Fibroblast of lung (primary cell): ENCODE results near the gene LHX4. TPM values are rescaled to one million over a fixed set of nuclear protein-coding genes. Genes with fewer than 3 reads are reported as not detected.

Experiments
- DNase-seq, 2 donors: peaks; one replicate each; pipeline versions ENCODE4 v3.0.0 to v3.0.0-alpha.2; 2010; ENCODE audit warnings: low read depth in 2 of 2
- H2AFZ ChIP-seq: 2 replicates; pipeline ENCODE4 v1.5.1; 2012; ENCODE audit warnings: low read length, control low read depth, inconsistent platforms
- H3K27ac ChIP-seq: 2 replicates; pipeline ENCODE4 v1.5.1; 2011; ENCODE audit warnings: low read length, control low read depth; ENCODE audit not compliant: insufficient read depth
- H3K27me3 ChIP-seq: 2 replicates; pipeline ENCODE4 v1.5.1; 2011; ENCODE audit warnings: mild to moderate bottlenecking, low read length; ENCODE audit not compliant: control insufficient read depth, insufficient read depth
- H3K36me3 ChIP-seq: 2 replicates; pipeline ENCODE4 v1.5.1; 2011; ENCODE audit warnings: low read length; ENCODE audit not compliant: control insufficient read depth, insufficient read depth
- H3K4me1 ChIP-seq: 2 replicates; pipeline ENCODE4 v1.5.1; 2011; ENCODE audit warnings: low read length; ENCODE audit not compliant: control insufficient read depth, insufficient read depth; ENCODE audit errors: extremely low read depth
- H3K4me2 ChIP-seq: 2 replicates; pipeline ENCODE4 v1.5.1; 2011; ENCODE audit warnings: low read length, control low read depth; ENCODE audit not compliant: insufficient read depth; ENCODE audit errors: extremely low read depth
- H3K4me3 ChIP-seq, 4 experiments: fragments of 200-600 bp in 1 of 4; sonication (generic) in 1 of 4; replicated peaks in 1 of 4; 2 replicates each; pipeline ENCODE4 v1.5.1; 2011 to 2016; ENCODE audit warnings: low read length in 4 of 4, low read depth in 3 of 4, mild to moderate bottlenecking in 3 of 4, control low read depth in 2 of 4, inconsistent platforms in 1 of 4, mixed read lengths in 1 of 4; ENCODE audit not compliant: insufficient read depth in 1 of 4; ENCODE audit errors: control extremely low read depth in 1 of 4
- H3K79me2 ChIP-seq: 2 replicates; pipeline ENCODE4 v1.5.1; 2012; ENCODE audit warnings: mild to moderate bottlenecking, low read length, inconsistent platforms; ENCODE audit not compliant: control insufficient read depth, insufficient read depth
- H3K9ac ChIP-seq: 2 replicates; pipeline ENCODE4 v1.5.1; 2011; ENCODE audit warnings: mild to moderate bottlenecking, low read length, control low read depth; ENCODE audit not compliant: insufficient read depth
- H3K9me3 ChIP-seq: 2 replicates; pipeline ENCODE4 v1.5.1; 2012; ENCODE audit warnings: low read depth, low read length; ENCODE audit not compliant: control insufficient read depth, insufficient read depth
- H4K20me1 ChIP-seq: 2 replicates; pipeline ENCODE4 v1.5.1; 2011; ENCODE audit warnings: low read length; ENCODE audit not compliant: control insufficient read depth, insufficient read depth; ENCODE audit errors: extremely low read depth
- EZH2 ChIP-seq: IDR thresholded peaks from 2 replicates; pipeline ENCODE4 v1.5.1; 2012; ENCODE audit warnings: low read length, control low read depth, mild to moderate bottlenecking; ENCODE audit errors: missing control alignments
- polyA plus RNA-seq, 2 donors: library from polyadenylated mRNA; depleted of rRNA in 1 of 2; stranded (reverse) in 1 of 2; unstranded in 1 of 2; fragments of >200 nt; gene quantifications; 2 replicates each; pipeline ENCODE4 v1.2.1, GENCODE V29; 2011 to 2012; ENCODE audit warnings: missing spikeins in 1 of 2
- total RNA-seq: library from RNA; depleted of rRNA; stranded (reverse); fragments of >200 nt; gene quantifications from 2 replicates; pipeline ENCODE4 v1.2.1, GENCODE V29; 2014
- TF ChIP-seq, protein P1 (sequence below), 2 donors: IDR thresholded peaks in 1 of 2; conservative IDR thresholded peaks in 1 of 2; 1 replicate in 1 of 2; 2 replicates in 1 of 2; pipeline ENCODE4 v1.5.1; 2011 to 2012; ENCODE audit warnings: low read length in 2 of 2, control low read depth in 1 of 2, inconsistent platforms in 1 of 2, low read depth in 1 of 2, mild to moderate bottlenecking in 1 of 2

Gene LHX4
- total and polyA plus RNA-seq, 2 donors (not counting 1 experiment from before 2014, with no cell fraction given), result 0.03 to 0.33 TPM

DNA sequence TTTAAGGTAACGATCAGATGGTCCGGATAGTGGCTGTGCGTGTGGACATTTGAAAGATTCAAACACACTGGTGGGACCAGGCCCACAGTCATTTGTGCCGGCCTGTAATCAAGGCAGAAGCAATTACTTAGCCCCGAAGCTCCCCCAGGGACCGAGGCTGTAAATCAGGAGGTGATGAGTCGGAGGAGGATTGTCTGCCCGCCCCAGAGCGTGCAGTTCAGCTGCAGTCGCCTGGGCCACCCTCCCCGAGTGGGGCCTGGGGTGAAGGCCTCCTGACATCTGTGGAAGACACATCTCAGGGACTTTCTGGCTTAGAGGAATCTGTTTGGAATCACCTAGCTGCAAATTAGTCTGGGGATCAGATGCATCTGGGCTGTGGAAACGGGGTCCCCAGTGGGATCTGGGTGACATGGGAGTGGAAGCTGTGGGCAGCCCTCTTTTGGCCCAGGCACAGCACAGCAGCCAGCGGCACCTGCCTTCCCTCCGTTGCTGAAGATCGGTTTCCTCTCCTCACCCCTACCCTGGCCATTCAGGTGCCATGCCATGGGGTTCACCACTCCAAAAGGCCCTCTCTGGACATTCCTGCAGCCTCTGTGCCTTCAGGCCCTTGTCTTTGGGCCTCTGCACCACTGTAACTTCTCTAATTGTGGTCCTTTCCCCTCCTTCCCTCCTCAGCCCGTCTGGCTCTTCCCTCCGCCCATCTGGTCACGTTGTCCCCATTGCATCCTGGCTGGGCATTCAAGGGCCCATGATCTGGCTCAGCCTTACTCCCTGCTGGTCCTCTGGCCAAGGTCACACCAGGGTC, 25.7 kb downstream of the LHX4 start:
- no peak overlapping the region for H3K4me2 ChIP-seq
- no peaks in the 10 kb centered on the region for H3K9me3 ChIP-seq
- H3K4me1 ChIP-seq, result no peaks in the 10 kb centered on the region
- H2AFZ ChIP-seq, result no peak overlapping the region
- H3K9ac ChIP-seq, result no peak overlapping the region
- H3K27ac ChIP-seq, result no peak overlapping the region
- H3K27me3 ChIP-seq, result peaks cover 4% of the 10 kb centered on the region
- H3K79me2 ChIP-seq, result no peaks in the 10 kb centered on the region
- TF ChIP-seq, protein P1, sequence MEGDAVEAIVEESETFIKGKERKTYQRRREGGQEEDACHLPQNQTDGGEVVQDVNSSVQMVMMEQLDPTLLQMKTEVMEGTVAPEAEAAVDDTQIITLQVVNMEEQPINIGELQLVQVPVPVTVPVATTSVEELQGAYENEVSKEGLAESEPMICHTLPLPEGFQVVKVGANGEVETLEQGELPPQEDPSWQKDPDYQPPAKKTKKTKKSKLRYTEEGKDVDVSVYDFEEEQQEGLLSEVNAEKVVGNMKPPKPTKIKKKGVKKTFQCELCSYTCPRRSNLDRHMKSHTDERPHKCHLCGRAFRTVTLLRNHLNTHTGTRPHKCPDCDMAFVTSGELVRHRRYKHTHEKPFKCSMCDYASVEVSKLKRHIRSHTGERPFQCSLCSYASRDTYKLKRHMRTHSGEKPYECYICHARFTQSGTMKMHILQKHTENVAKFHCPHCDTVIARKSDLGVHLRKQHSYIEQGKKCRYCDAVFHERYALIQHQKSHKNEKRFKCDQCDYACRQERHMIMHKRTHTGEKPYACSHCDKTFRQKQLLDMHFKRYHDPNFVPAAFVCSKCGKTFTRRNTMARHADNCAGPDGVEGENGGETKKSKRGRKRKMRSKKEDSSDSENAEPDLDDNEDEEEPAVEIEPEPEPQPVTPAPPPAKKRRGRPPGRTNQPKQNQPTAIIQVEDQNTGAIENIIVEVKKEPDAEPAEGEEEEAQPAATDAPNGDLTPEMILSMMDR (conservative IDR thresholded peaks at IDR 0.05 in 1 of 2, IDR thresholded peaks at IDR 0.05 in 1 of 2; ENCODE audit: low read depth in 1 of 2, low read length in 2 of 2), result no peak
- no peak for TF ChIP-seq EZH2
- H3K4me3 ChIP-seq, result no peak overlapping the region
- no peaks in the 10 kb centered on the region for H4K20me1 ChIP-seq
- no peak for DNase-seq
- no peaks in the 10 kb centered on the region for H3K36me3 ChIP-seq

DNA sequence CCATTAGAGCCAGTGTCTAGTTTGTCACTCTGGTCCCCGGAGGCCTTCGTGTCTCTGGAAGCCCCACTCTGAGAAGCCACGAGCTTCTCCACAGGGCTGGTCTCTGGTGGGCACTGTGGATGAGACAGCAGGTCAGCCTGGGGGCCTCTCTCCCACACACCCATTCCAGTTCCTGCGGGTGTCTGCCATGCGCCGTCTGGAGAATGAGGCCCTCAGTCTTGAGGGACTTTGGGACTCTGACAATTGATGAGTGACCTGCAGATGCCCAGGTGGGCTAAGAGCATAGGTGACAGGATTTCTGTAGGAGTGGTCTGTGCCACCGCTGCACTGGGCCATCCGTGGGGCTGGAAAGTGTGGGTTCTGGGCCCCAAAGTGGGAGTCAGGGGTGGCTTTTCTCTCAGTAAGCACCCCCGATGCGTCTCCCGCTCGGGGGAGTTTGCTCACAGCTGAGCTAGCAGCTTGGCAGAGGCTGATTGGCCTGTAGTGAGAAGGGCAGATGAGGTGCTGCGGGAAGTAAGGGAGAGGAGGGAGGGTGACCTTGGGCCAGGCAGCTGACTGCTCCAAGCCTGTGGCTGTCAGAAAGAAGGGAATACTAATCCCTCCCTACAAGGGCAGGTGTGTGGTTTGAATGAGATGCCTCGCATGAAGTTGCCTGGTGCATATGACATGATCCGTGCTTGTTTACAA, 26.4 kb downstream of the LHX4 start:
- no peak for TF ChIP-seq EZH2
- TF ChIP-seq, protein P1 (conservative IDR thresholded peaks at IDR 0.05 in 1 of 2, IDR thresholded peaks at IDR 0.05 in 1 of 2; ENCODE audit: low read depth in 1 of 2, low read length in 2 of 2), result no peak
- H3K9me3 ChIP-seq, result no peaks in the 10 kb centered on the region
- no peak for DNase-seq
- no peak overlapping the region for H3K27ac ChIP-seq
- H3K4me2 ChIP-seq, result no peak overlapping the region
- H3K9ac ChIP-seq, result no peak overlapping the region
- H3K27me3 ChIP-seq, result peaks cover 11% of the 10 kb centered on the region
- H4K20me1 ChIP-seq, result no peaks in the 10 kb centered on the region
- no peak overlapping the region for H2AFZ ChIP-seq
- H3K36me3 ChIP-seq, result no peaks in the 10 kb centered on the region
- no peaks in the 10 kb centered on the region for H3K79me2 ChIP-seq
- H3K4me3 ChIP-seq, result no peak overlapping the region
- H3K4me1 ChIP-seq, result no peaks in the 10 kb centered on the region

DNA sequence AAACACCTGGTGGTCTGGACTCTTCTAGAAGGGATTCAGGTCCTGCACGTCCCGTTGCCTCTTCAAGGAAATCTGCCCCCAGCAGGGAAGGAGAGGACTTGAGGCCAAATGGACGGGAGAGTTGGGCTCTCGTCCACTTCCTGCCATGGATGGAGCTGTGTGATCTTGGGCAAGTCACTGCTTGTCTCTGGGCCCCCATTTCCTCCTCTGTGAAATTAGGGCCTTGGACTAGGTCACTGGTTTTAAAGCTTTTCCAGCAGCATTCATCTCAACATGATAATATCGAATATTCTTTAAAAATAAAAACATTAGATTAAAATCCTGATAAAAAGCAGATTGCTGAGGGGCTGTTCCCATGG, 26.9 kb downstream of the LHX4 start:
- DNase-seq, result no peak
- Histone ChIP-seq H4K20me1 (no peaks in the 10 kb centered on the region), H3K27me3 (peaks cover 13% of the 10 kb centered on the region), H3K27ac (no peak overlapping the region), H3K9me3 (no peaks in the 10 kb centered on the region), H3K4me3 (no peak overlapping the region), H2AFZ (no peak overlapping the region), H3K4me1 (no peaks in the 10 kb centered on the region), H3K36me3 (no peaks in the 10 kb centered on the region), H3K79me2 (no peaks in the 10 kb centered on the region), H3K9ac (no peak overlapping the region), H3K4me2 (no peak overlapping the region)
- TF ChIP-seq, protein P1 (conservative IDR thresholded peaks at IDR 0.05 in 1 of 2, IDR thresholded peaks at IDR 0.05 in 1 of 2; ENCODE audit: low read depth in 1 of 2, low read length in 2 of 2), result no peak
- no peak for TF ChIP-seq EZH2
